Measurements from ENCODE around the gene ZMYND19. TPM values are rescaled to one million over a fixed set of nuclear protein-coding genes. Genes with fewer than 3 reads are reported as not detected.

The ZMYND19 gene
- 14.7 and 18.4 TPM in 2 replicates for total RNA-seq

DNA sequence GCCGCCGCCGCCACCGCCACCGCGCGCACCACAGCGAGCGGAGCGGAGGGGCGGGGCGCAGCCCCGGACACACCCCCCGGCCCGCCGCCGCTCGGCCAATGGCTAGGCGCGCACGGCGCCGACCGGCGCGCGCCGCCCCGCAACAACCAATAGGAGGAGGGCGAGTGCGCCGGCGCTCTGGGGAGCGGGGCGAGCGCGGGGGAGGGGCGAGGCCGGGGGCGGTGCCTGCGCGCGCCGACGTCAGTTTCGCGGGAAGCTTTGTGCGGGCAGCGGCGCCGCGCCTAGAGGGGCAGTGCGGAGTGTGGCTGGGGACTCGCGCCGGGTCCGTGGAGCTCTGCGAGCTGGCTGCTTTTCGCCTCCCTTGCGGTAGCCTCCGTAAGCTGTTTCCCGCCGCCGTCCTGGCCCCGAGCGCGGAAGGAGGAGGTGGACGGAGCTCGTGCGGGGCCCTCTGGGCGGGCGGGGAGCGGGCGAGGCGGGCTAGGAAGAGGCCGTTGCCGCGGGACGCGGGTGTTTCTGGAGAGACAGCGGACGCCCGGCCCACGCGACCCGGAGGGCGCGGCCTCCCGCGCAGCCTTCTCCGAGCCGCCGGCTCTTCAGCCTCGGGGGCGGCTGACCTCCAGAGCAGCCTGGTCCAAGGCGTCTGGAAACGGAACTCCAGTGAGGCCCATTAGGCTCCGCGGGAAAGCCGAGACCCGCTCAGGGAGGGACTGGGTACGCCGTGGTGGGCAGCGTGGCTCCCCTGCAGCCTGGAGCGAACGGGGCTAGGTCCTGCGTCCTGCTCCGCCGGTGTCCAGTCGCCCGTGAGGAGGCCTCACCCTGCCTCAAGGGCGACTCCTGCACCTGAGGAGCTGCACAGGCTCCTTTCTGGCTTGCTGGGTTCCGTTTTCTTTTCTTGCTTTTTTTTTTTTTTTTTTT, at the start of gene ZMYND19:
TSS of gene ZMYND19 (minus strand) at position 44 of the 915 bp plus-strand sequence. CDS start 249 bp downstream, outside the sequence.

GRCh38 chr9:137618105-137619067, 28.1 kb upstream of the ZMYND19 start, which contains the start of gene EHMT1:
Gene EHMT1, plus strand, starts transcription at chr9:137619005. Its CDS starts 24 bp downstream, at chr9:137619029.

DNA sequence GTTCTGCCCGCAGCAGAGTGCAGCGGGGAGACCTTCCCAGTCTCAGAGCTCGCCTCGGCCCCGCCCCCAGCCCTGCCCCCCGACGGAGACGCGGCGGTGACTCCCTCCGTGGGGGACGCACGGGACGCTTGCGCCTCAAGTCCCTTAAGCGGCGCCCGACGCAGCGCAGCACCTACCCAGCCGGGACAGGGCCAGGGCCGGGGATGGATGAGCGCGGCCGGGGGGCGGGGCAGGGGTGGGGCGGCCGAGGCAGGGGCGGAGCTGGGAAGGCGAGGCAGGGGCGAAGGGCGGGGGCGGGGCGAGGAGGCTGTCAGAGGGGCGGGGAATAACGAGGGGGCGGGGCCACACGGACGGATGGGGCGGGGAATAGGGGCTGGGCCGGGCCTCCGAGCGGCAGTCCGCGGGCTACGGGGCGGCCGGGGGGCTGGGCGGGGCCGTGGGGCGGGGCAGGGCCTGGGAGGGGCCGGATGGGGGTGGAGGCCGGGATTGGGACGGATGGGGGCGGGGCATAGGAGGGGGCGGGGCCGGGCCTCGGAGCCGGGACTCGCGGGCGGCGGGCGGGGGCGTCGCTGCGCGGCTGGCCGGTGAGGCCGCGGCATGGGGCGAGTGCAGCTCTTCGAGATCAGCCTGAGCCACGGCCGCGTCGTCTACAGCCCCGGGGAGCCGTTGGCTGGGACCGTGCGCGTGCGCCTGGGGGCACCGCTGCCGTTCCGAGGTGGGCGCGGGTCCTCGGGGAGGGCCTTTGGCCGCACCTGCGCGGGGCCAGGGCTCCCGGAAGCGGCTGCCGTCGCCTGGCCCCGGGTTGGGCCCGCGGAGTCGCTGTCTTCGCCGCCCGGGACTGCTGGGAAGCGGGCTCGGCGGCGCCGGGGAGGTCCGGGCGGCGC, 15.1 kb upstream of the ZMYND19 start, which contains the start of gene ARRDC1:
TSS of gene ARRDC1 (plus strand) at position 566 of the 884 bp plus-strand sequence. CDS start at position 598, 32 bp downstream.

GRCh38 chr9:137578518-137579258, 11.6 kb downstream of the ZMYND19 start, which contains the start of gene DPH7:
Gene DPH7, minus strand, starts transcription at chr9:137578925. Its CDS starts 148 bp downstream, at chr9:137578777.

DNA sequence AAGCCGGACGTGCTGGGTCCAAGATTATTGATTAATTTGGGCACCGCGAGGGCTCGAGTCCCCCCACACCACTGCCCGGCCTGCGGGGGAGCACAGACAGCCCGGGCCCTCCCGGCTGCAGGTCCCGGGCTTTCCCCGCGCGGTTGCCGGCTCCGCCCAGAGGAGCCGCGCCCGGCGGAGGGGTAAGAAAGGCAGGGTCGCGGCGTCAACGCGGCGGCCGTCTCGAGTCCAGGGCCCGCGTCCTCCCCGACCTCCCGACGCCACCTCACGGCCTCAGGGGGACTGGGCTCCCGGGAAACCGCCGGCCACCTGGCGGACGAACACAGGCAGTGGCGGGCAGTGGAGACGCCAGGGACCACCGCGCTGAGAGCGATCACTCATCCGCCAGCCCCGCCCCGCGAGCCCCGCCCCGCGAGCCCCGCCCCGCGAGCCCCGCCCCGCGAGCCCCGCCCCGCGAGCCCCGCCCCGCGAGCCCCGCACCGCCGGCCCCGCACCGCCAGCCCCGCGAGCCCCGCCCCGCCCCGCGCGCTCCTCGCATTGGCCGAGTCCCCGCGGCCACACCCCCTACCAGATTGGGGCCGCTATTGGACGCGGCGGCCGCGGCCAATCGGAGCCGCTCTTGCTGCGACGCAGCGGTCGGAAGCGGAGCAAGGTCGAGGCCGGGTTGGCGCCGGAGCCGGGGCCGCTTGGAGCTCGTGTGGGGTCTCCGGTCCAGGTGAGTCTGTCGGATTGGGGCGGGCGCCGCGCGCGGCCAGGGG, 38.9 kb downstream of the ZMYND19 start, which contains the start of gene MRPL41:
TSS of gene MRPL41 (plus strand) at position 616 of the 758 bp plus-strand sequence. CDS start 203 bp downstream, outside the sequence.

GRCh38 chr9:137550231-137550621, 40.1 kb downstream of the ZMYND19 start, which contains the start of gene PNPLA7:
Gene PNPLA7, minus strand, starts transcription at chr9:137550402. Its CDS starts 205 bp downstream, at chr9:137550197.

Small RNA genes lying within 50 kb of the gene (small RNA-seq; reads per million reads assigned to genes)
- not detected for gene RF00017

Other genes with a start within 250 kb of the ZMYND19 start
- 18.1 and 29.1 TPM in 2 replicates for gene EXD3, start 167.3 kb downstream of the ZMYND19 start, total RNA-seq
- gene NOXA1, start 167.1 kb downstream of the ZMYND19 start, total RNA-seq = 1.9 and 2.0 TPM in 2 replicates
- 0.33 TPM in 1 of 2 replicates, not detected in the other for gene ENTPD8, start 149.2 kb downstream of the ZMYND19 start, total RNA-seq
- gene NSMF, start 131.2 kb downstream of the ZMYND19 start, total RNA-seq = 52.9 and 58.1 TPM in 2 replicates
- gene PNPLA7, start 40.1 kb downstream of the ZMYND19 start, total RNA-seq = 0.65 and 1.1 TPM in 2 replicates
- gene MRPL41, start 38.6 kb downstream of the ZMYND19 start, total RNA-seq = 33.2 and 43.1 TPM in 2 replicates
- gene DPH7, start 11.6 kb downstream of the ZMYND19 start, total RNA-seq = 21.9 and 29.7 TPM in 2 replicates
- 31.8 and 32.0 TPM in 2 replicates for gene ARRDC1, start 15.2 kb upstream of the ZMYND19 start, total RNA-seq
- gene EHMT1, start 28.5 kb upstream of the ZMYND19 start, total RNA-seq = 54.4 and 56.8 TPM in 2 replicates